Gastrocnemius medialis (tissue), 4 donors: ENCODE data around the gene GPR132. TPM values are rescaled to one million over a fixed set of nuclear protein-coding genes. Genes with fewer than 3 reads are reported as not detected.
A peak's percentile ranks its signal among the peaks of the same experiment; 100 is the strongest.

Experiments
- ATAC-seq, 2 donors: fragments of 150-250 bp; one replicate each; pipeline ENCODE4 v1.9.1; 2016
- DNase-seq, 2 donors: peaks; one replicate each; pipeline ENCODE4 v3.0.0-alpha.2; 2019
- H3K27ac ChIP-seq, 4 donors: fragments of 200-600 bp; sonication (generic); 1 replicate in 1 of 4; 2 replicates in 3 of 4; pipeline ENCODE4 v1.5.1; 2016 to 2018; ENCODE audit warnings: mild to moderate bottlenecking in 2 of 4, moderate library complexity in 1 of 4
- H3K27me3 ChIP-seq, 3 donors: fragments of 200-600 bp; sonication (generic) in 2 of 3; 1 replicate in 1 of 3; 2 replicates in 2 of 3; pipeline versions ENCODE4 v1.5.1 to v1.6.0; 2016 to 2019; ENCODE audit warnings: mild to moderate bottlenecking in 1 of 3, moderate library complexity in 1 of 3
- H3K36me3 ChIP-seq, 2 donors: fragments of 200-600 bp; sonication (generic) in 1 of 2; one replicate each; pipeline ENCODE4 v1.5.1; 2017 to 2018
- H3K4me1 ChIP-seq, 2 donors: fragments of 200-600 bp; sonication (generic) in 1 of 2; one replicate each; pipeline ENCODE4 v1.5.1; 2016 to 2017; ENCODE audit warnings: mild to moderate bottlenecking in 2 of 2
- H3K4me3 ChIP-seq, 4 donors: fragments of 200-600 bp; sonication (generic) in 3 of 4; 1 replicate in 1 of 4; 2 replicates in 3 of 4; pipeline ENCODE4 v1.5.1; 2016 to 2019; ENCODE audit warnings: mild to moderate bottlenecking in 2 of 4
- H3K9me3 ChIP-seq, 3 donors: fragments of 200-600 bp; sonication (generic) in 2 of 3; 1 replicate in 1 of 3; 2 replicates in 2 of 3; pipeline ENCODE4 v1.5.1; 2016 to 2019
- POLR2A ChIP-seq, 2 donors: fragments of 450-650 bp; IDR thresholded peaks; one replicate each; pipeline ENCODE4 v1.6.1; 2017; ENCODE audit warnings: antibody characterized with exemption in 2 of 2, mild to moderate bottlenecking in 2 of 2, moderate library complexity in 2 of 2
- in situ Hi-C, 4 donors: fragments of 200-750 bp; cut with MboI; loops; one replicate each; pipeline versions ENCODE4 v1.15.0 to v1.8.0; 2017; ENCODE audit warnings: low sequenced_read_pairs in 4 of 4
- intact Hi-C: fragments of 100-400 bp; cut with DNase I; formaldehyde crosslinking; loops from one replicate; pipeline ENCODE4 v1.15.1; 2023; ENCODE audit warnings: low total_unique reads
- total RNA-seq, 4 donors: library from RNA; depleted of rRNA; stranded (reverse); fragments of >200 nt; gene quantifications; one replicate each; pipeline versions ENCODE4 v1.1.0 to v1.2.3, GENCODE V29; 2016
- TF ChIP-seq, protein P1 (sequence below), 5 experiments: fragments of 450-650 bp in 3 of 5; fragments of 200-600 bp in 2 of 5; sonication (generic) in 2 of 5; IDR thresholded peaks in 4 of 5; conservative IDR thresholded peaks in 1 of 5; 1 replicate in 4 of 5; 2 replicates in 1 of 5; pipeline ENCODE4 v1.5.1; 2016 to 2019; ENCODE audit warnings: antibody characterized with exemption in 5 of 5, mild to moderate bottlenecking in 3 of 5, moderate library complexity in 3 of 5

GPR132 gene
- total RNA-seq, 4 donors from 2014 or later = 0.07 to 0.61 (median 0.26) TPM

DNA sequence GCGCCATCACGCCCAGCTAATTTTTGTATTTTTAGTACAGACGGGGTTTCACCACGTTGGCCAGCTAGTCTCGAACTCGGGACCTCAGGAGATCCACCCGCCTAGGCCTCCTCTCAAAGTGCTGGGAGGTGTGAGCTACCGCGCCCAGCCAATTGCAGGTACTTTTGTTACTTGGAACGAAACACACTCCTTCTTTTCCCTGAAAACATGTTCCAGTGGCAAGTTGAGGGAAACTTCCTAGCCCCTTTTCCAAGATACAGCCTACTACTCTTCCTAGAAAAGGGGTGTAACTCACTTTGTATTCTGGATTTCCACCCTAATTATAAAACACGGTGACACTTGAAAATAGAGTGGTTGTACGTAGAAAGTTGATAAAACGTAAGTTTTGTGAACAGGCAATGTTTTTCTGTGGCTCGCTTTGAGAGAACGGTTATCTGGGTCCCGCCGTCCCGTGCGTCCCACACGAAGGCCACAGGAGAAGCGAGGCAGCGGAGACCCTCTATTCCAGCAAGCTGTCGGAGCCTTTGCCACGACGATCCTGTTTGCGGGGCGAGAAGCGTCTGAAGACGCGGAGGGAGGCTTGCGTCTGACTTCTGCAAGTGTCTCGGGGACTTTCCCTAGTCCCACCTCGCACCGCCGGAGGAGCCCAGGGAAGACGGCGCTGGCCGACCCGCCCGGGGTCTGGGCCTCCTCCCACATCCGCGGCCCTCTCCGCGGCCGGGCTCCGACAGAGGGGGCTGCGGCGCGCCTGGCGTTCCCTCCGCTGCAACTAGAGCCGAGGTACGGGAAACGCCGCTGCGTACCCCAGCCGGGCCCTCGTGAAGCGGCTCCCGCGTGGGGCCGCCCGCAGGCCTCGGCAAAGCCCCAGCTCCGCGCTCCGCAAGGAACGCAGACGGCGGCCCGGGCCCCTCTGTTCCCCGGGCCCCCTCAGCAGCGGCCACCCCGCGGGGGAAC is 45.1 kb downstream of the GPR132 start:
- ATAC-seq = no peak
- intact Hi-C loops (loop anchor here (5.0 kb wide), 1 partner anchor 193 kb away; no protein-coding TSS in a partner anchor), in situ Hi-C loops (no loop called here)
- Histone ChIP-seq H3K27me3 (no peaks in the 10 kb centered on the region), H3K4me3 (peak overlapping the region; percentile 60 to 82 (median 70)), H3K27ac (peak overlapping the region; percentile 27 to 70 (median 49)), H3K36me3 (no peaks in the 10 kb centered on the region), H3K9me3 (no peaks in the 10 kb centered on the region), H3K4me1 (peaks cover 16 to 23% of the 10 kb centered on the region in 2 donors)
- no peak for TF ChIP-seq POLR2A (IDR thresholded peaks at IDR 0.05)
- TF ChIP-seq, protein P1, sequence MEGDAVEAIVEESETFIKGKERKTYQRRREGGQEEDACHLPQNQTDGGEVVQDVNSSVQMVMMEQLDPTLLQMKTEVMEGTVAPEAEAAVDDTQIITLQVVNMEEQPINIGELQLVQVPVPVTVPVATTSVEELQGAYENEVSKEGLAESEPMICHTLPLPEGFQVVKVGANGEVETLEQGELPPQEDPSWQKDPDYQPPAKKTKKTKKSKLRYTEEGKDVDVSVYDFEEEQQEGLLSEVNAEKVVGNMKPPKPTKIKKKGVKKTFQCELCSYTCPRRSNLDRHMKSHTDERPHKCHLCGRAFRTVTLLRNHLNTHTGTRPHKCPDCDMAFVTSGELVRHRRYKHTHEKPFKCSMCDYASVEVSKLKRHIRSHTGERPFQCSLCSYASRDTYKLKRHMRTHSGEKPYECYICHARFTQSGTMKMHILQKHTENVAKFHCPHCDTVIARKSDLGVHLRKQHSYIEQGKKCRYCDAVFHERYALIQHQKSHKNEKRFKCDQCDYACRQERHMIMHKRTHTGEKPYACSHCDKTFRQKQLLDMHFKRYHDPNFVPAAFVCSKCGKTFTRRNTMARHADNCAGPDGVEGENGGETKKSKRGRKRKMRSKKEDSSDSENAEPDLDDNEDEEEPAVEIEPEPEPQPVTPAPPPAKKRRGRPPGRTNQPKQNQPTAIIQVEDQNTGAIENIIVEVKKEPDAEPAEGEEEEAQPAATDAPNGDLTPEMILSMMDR (IDR thresholded peaks at IDR 0.05 in 4 of 5, conservative IDR thresholded peaks at IDR 0.05 in 1 of 5) = no peak
- DNase-seq = no peak

DNA sequence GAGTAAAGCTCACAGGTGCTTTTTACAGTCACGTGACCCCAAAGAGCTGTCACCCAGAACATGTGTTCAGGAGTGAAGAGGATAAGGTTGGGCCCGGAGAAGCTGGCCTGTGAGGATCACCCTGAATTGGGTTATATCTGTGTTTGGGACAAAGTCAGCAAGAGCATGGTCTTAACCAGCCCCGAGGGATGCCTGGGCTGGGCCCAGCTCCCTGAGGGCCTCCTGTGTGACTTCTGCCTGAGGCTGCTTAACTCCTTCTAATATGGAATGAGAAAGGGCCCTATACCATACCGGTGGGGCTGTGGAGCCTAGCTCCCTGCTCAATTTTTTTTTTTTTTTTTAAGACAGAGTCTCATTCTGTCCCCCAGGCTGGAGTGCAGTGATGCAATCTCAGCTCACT is 46.8 kb downstream of the GPR132 start:
- Histone ChIP-seq H3K27me3 (no peaks in the 10 kb centered on the region), H3K9me3 (no peaks in the 10 kb centered on the region), H3K27ac (no peak overlapping the region), H3K4me3 (no peak overlapping the region), H3K36me3 (no peaks in the 10 kb centered on the region), H3K4me1 (peaks cover 16 to 23% of the 10 kb centered on the region in 2 donors)
- ATAC-seq = no peak
- TF ChIP-seq, protein P1 (IDR thresholded peaks at IDR 0.05 in 4 of 5, conservative IDR thresholded peaks at IDR 0.05 in 1 of 5) = no peak
- TF ChIP-seq POLR2A (IDR thresholded peaks at IDR 0.05) = no peak
- DNase-seq = no peak
- intact Hi-C loops (no loop called here), in situ Hi-C loops (no loop called here)

DNA sequence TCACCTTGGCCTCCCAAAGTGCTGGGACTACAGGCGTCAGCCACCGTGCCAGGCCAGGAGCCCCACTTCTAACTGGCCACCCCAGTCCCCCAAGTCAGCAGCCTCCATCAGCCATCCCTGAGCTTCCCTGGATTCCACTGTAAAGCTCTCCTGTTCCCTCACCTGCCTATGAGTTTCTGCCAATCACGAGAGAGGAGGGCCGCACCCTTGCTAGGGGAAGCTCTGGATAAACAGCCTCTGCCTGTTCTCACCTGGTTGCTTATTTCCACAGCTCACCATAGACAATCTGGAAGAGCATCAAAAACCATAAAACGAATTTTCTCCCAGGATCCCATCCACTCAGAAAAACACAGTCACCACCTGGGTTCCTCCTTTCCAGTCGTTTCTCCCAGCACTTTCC is 49.3 kb downstream of the GPR132 start:
- in situ Hi-C loops = no loop called here
- Histone ChIP-seq H3K27ac (no peak overlapping the region), H3K4me1 (peaks cover 6 to 12% of the 10 kb centered on the region in 2 donors), H3K9me3 (no peaks in the 10 kb centered on the region), H3K36me3 (peaks cover 0 to 5% of the 10 kb centered on the region in 2 donors), H3K27me3 (no peaks in the 10 kb centered on the region), H3K4me3 (no peak overlapping the region)
- TF ChIP-seq POLR2A (IDR thresholded peaks at IDR 0.05) = no peak
- TF ChIP-seq, protein P1 (IDR thresholded peaks at IDR 0.05 in 4 of 5, conservative IDR thresholded peaks at IDR 0.05 in 1 of 5) = no peak
- no peak for ATAC-seq
- DNase-seq = no peak
- intact Hi-C loops = no loop called here

DNA sequence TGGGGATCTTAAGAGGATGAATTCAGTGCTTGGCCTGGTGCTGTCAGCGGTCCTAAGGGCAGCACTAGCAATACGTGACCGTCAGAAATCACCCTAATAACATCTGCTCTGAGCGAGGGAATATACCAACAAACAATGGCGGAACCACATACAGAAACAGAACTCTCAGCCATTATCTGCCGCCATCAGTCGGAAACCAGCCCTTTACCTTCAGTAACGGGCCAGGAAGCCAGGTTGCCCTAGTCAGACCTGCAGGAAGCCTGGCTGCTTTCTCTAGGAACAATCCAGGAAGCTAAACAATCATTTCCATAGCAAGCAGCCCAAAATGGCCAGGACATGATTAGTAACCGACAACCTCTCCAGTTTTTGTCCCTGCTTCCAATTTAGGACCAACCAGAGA is 50.0 kb downstream of the GPR132 start:
- Histone ChIP-seq H3K4me1 (peaks cover 6 to 10% of the 10 kb centered on the region in 2 donors), H3K27ac (no peak overlapping the region), H3K27me3 (no peaks in the 10 kb centered on the region), H3K36me3 (peaks cover 0 to 7% of the 10 kb centered on the region in 2 donors), H3K9me3 (no peaks in the 10 kb centered on the region), H3K4me3 (no peak overlapping the region)
- in situ Hi-C loops = no loop called here
- intact Hi-C loops = no loop called here
- ATAC-seq = no peak
- no peak for TF ChIP-seq POLR2A (IDR thresholded peaks at IDR 0.05)
- TF ChIP-seq, protein P1 (IDR thresholded peaks at IDR 0.05 in 4 of 5, conservative IDR thresholded peaks at IDR 0.05 in 1 of 5) = no peak
- no peak for DNase-seq
